EH (cell line): Measurements from ENCODE around the gene SLC35E4.

ENCODE experiments used
- DNase-seq: peaks from one replicate; pipeline ENCODE4 v3.0.0-alpha.2; 2015; ENCODE audit warnings: low read depth

The SLC35E4 gene

DNA sequence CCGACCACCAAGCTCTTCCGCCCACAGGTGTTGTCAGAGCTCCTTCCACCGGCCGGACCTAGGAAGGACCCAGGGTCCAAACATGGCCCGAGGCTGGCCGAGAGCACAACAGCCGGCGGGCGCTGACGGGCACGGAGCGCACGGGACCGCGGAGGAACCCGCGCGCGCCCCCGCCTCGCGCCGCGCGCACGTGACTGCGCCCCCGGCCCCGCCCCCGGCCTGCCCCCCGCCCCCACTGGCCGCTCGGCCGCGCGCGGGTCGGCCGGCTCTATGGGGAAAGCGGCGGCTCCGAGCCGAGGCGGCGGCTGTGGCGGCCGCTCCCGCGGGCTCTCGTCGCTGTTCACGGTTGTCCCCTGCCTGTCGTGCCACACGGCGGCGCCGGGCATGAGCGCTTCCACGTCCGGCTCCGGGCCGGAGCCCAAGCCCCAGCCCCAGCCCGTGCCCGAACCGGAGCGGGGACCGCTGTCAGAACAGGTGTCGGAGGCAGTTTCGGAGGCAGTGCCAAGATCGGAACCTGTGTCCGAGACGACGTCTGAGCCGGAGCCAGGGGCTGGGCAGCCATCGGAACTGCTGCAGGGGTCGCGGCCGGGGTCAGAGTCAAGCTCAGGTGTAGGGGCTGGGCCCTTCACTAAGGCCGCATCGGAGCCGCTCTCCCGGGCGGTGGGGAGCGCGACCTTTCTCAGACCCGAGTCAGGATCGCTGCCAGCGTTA, 59.2 kb downstream of the SLC35E4 start, which contains the start of gene OSBP2:
OSBP2 (plus strand) TSS at position 235 of the 711 bp plus-strand sequence; CDS start at position 271, 36 bp downstream.
- DNase-seq = peak; percentile 30

DNA sequence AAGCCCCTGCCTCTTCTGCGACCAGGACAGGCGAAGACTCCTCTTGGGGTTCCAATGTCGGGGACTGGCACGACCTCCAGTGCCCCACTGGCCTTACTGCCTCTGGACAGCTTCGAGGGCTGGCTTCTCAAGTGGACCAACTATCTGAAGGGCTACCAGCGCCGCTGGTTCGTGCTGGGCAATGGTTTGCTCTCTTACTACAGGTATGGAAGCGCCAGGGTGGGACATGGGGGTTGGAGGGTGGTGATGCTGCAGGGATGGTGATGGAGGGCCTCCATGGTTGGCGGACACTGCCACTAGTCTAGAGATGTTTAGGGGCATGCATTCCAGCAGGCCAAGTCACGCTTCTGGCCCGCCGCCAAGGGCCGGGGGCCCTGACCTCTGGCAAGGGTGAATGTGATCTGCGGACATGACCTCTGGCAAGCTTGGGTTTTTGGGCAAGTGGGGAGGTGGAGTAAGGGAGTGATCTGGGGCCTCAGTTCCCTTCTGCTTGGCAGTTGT, 59.8 kb downstream of the SLC35E4 start:
- DNase-seq = no peak

DNA sequence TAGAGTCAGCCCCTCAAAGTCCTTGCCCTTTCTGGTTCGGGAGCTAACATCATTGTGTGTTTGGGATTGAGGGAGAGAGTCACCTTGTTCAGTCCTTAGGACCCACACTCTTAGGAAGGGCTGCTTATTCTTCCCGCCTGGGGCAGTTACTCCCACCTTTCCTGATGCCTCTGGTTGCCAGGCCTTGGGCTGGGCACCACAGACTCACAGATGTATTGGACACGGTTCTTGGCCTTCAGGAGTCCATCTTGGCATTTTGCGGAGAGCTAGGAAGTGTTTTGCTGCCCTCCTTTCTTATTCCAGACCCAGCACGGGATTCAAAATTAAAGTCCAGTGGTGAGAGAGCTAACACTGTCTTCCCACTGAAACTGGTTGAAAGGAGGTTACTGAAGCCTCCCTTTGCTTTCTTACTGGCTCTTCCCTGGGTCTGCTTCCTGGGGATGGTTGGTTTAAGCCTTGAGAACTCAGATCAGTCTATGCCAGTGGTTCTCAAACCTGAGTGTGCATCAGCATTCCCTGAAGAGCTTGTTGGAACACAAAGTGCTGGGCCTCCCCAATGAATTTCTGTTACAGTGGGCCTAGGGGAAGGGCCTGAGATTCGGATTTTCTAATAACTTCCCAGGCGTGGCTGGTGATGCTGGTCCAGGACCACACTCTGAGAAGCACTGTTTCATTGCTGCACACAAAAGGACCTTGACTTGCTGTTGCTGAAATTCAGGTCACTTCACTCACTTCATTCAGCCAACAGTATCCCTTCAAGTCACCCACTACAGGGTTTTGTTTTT, 60.5 kb downstream of the SLC35E4 start:
- no peak for DNase-seq
